NCI-H2171 (cell line): ENCODE data around the gene NTSR1.

Experiments
- DNase-seq: peaks from one replicate; lab custom pipeline; 2025; lab: John Stamatoyannopoulos, UW

The NTSR1 gene

GRCh38 chr20:62709537-62709905 is 885 bp downstream of the NTSR1 start:
- DNase-seq = peak; percentile 17

- no peak for DNase-seq
These were observed 1.7 kb downstream of the NTSR1 start for GRCh38 chr20:62710221-62710885.

DNA sequence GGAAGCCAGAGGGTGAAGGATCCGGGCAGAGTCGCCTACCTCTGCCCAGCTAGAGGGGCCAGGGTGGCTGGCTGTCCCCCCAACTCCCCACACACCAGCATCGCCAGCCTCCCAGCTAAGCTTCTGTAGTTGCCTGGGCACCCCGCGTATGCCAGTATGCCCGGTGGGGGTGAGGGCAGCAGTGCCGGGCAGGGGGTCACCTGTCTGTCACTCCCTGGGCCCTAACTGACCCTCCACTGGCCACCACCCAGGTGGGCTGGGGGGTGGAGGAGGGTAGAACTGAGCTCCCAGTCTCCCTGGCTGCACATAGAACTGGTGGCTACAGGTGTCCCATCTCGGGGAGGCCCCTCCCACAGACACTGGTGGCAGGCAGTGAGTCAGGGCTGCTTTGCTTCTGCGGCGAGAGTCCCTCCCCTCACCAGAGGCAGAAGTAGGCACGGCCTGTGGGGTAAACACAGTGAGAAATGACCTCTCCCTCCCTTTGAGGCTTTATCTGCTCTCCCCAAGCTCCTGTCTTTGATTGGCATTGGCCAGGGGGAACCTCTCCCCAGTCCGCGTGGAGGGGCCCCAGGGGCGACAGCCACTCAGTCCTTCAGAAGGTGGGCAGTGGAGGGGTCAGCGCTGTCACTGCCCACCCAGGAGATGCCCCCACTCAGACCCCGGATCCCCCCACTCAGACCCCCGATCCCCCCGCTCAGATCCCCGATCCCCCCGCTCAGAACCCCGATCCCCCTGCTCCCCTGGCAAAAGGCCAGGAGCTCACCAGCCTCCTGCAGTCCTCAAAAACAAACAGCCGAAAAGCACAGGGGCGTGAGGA is 2.5 kb downstream of the NTSR1 start:
- DNase-seq = no peak

DNA sequence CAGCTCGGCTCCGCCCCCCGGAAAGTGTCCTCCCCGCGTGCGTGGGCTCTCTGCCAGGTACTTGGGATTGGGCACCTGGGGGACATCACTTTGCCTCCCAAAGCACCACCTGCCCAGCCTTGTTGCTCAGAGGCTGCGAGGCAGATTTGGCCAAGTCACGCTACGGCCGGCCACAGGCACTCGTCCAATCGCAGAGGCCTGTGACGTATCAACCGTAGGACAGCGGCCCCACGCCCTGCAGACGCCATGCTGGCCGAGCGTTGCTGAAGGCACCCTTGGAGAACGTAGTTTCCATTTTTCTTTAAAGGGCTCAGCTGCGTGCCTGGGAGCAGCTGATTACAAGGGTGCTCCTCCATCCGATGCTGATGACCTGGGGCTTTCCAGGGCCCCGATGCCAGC is 3.1 kb downstream of the NTSR1 start:
- DNase-seq = peak; percentile 31

GRCh38 chr20:62712606-62713005 is 4.0 kb downstream of the NTSR1 start:
- no peak for DNase-seq

GRCh38 chr20:62714006-62714405 is 5.4 kb downstream of the NTSR1 start:
- no peak for DNase-seq

GRCh38 chr20:62714799-62715198 is 6.2 kb downstream of the NTSR1 start:
- DNase-seq = no peak

GRCh38 chr20:62715201-62715600 is 6.6 kb downstream of the NTSR1 start:
- DNase-seq = no peak

DNA sequence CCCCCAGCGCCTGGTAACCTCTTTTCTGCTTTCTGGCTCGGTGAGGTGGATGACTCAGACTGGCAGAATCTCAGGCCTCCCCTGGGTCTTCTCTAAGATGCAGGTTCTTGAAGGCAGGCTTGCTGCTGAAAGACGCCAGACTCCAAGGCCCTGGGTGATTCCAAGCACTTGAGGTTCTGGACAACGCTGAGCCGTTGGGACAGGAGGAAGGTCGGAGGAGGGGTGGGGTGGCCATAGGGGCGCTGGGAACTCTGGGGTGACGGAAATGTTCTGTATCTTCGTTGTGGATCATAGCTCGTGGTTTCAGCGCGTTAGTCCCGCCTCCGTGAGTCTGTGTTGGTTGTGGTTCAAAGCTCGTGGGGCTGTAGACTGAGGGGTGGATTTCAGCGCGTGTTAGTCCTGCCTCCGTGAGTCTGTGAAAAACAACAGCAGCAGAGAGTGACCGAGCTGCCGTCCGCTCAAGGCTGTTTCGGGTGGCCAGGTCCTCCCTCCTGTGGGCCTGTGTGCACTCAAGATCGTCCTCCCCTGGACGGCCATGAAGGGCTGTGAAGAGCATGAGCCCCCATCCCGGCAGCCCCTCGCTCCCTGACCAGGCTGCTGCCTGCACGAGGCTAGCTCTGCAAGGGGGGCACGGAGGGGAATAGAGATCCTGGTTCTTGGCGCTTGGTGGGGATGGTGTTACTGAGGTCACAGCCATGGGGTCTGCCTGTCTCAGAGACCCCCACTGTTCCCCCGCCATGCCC is 7.7 kb downstream of the NTSR1 start:
- DNase-seq = no peak

DNA sequence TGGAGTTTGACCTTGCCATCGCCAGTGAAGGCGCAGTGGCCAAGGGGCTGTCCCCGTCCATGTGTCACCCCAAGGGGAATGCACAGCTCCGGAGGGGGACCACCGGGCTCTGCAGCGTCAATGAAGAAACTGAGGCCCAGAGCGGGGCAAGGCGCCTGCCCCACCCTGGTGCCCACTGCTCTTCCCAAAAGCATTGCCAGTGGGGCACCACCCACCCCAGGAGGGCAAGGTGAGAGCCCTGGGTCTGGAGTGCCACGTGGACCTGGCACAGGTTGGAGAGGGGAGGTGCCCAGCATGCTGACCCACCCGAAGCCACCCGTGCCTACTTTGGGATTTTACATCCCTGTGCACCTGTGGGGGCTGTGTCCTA is 8.3 kb downstream of the NTSR1 start:
- no peak for DNase-seq

- no peak for DNase-seq
These were observed 9.3 kb downstream of the NTSR1 start for GRCh38 chr20:62717933-62718332.

DNA sequence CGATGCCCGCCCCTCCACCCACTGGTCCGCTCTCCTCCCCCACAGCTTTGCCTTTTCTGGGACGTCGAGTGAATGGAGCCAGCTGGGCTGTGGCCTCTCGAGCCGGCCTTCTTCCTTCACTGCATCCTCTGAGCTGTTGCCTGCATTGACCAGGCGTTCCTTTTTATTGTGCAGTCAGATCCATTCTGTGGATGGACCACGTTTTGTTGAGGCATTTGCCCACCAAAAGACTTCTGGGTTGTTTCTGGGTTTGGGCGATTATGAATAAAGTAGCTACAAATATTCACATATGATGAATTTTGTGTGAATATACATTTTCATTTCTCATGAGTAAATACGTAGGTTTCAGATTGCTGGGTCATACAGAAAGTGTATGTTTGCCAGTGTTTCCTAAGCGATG is 9.9 kb downstream of the NTSR1 start:
- no peak for DNase-seq

GRCh38 chr20:62719250-62719935 is 10.8 kb downstream of the NTSR1 start:
- no peak for DNase-seq

- DNase-seq = no peak
These were observed 13.1 kb downstream of the NTSR1 start for GRCh38 chr20:62721511-62722370.

DNA sequence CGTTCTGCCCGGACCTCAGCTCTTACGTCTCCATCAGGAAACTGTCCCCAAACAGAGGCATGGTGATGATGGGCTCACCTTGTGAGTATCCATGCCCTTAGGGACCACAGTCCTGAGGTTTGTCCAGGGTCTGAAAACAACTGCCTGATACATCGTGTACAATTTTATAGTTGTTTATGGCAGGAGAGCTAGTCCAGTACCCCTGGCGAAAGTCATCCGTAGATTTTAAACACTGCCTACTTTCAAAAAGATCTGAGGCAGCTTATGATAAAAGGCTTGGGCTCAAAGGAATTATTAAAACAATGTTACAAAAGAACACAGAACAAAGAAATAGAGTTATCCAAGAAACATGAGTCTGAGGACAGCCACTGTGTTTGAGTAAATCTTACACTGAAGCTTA is 14.0 kb downstream of the NTSR1 start:
- no peak for DNase-seq

DNA sequence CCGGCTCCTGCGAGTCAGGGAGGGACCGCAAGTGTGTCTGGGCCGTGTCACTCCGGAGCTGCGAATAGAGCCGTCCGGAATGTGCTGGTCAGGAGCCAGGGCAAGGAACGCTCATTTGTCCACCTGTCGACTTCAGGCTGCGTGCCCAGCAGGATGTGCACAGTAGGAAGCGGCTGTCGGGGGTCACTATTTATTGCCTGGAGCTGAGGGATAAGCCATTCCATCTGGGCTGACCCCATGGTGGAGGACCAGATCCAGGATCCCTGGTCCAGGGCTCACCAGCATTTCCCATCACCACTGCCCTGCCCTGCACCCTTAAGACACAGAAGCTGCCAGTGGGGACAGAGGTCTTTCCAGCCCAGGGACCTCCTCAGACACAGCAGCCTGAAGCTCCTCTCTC is 14.7 kb downstream of the NTSR1 start:
- no peak for DNase-seq

DNA sequence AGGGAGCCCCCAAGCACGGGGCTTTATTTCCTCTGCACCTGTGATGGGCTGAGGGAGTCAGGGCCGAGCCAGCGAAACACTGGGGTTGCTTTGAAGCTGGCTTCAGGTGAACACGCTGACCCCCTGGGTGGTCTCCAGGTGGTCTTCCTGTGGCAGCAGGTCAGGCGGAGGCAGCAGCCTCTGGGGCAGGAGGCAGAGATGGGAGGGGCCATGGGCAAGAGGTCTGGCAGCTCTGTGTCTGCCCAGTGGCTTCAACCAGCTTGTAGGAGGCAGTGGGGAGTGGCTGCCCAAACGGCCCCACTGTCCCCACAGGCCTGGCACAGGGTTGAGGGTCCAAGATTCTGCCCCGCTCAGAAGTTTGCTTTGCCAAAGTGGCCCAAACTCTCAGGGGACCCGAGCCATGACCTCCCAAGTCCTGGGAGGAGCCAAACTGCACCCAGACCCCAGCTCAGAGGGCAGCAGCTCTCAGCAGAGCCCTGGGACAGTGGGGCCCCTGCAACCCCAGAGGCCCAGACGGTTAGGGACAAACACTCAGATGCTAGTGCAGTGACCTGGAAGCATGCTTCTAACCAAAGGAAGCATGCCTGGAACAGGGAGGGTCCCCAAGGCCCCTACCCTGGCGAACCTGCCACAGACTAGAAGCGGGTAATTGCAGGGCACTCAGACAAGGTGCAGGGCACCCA is 15.3 kb downstream of the NTSR1 start:
- no peak for DNase-seq

- no peak for DNase-seq
These were observed 16.3 kb downstream of the NTSR1 start for GRCh38 chr20:62724692-62725595.

DNA sequence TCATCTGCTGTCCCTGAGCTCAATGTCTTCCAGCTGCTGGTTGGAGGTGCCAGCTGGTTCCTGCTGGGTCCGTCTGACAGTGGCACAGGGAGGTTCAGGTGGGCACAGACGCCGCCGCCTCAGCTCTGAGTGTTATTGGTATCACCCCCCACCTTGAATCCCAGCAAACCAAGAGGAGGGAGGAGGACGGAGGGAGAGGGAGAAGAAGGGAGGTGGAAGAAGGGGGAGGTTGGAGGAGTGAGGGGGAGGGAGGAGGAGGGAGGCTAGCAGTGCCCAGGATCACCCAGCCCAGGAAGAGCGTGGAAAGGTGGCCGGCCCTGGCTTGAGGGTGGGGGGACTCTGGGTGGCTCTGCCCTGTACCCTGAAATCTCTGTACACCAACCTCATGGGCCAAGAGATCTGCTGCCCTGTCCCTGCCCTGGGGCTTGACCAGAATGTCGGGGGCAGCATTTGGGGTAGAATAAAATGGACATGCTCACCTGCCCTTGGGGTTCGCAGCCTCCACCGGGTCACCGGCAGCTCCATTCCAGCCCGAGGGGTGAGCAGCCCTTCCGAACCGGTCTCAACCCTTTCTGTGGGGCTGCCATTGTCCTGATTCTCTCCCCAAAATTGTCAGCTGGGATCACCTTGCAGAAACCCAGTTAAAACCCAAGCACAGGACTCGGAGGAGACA is 17.1 kb downstream of the NTSR1 start:
- no peak for DNase-seq
